ENCODE data around the gene CEP128.

DNA sequence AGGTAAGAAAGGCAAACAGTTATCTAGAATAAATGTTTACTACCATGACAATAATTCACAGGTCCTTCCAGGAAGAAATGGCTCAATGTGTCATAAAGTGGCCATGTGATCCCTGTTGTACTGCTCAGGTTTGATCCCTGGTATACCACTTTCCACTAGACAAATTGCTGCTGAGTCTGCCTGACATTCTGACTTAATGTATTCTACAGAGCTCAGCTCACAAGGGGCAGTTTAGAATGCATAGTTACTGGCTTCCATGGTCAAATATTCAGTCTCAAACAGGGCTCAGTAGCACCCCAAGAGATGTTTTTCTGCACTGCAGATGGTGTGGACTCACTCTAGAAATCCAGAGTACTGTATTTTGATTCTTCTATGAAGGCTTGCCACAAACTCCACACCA is 35.7 kb upstream of the CEP128 start:
- TF ChIP-seq, protein P1, sequence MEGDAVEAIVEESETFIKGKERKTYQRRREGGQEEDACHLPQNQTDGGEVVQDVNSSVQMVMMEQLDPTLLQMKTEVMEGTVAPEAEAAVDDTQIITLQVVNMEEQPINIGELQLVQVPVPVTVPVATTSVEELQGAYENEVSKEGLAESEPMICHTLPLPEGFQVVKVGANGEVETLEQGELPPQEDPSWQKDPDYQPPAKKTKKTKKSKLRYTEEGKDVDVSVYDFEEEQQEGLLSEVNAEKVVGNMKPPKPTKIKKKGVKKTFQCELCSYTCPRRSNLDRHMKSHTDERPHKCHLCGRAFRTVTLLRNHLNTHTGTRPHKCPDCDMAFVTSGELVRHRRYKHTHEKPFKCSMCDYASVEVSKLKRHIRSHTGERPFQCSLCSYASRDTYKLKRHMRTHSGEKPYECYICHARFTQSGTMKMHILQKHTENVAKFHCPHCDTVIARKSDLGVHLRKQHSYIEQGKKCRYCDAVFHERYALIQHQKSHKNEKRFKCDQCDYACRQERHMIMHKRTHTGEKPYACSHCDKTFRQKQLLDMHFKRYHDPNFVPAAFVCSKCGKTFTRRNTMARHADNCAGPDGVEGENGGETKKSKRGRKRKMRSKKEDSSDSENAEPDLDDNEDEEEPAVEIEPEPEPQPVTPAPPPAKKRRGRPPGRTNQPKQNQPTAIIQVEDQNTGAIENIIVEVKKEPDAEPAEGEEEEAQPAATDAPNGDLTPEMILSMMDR (IDR thresholded peaks at IDR 0.05): no peak
- TF ChIP-seq POLR2AphosphoS5 (IDR thresholded peaks at IDR 0.05) (no peak), POLR2A (IDR thresholded peaks at IDR 0.05) (no peak)

Data from gastroesophageal sphincter (tissue), 3 donors.